Thymus (tissue), 11 donors: ENCODE data around the gene ERC1. TPM values are rescaled to one million over a fixed set of nuclear protein-coding genes. Genes with fewer than 3 reads are reported as not detected.

Experiments used
- DNase-seq, 9 donors: peaks; one replicate each; pipeline ENCODE4 v3.0.0-alpha.2; 2013; ENCODE audit warnings: low spot score in 9 of 9, low read depth in 6 of 9, missing footprints in 1 of 9
- H3K27ac ChIP-seq, 2 donors: one replicate each; pipeline ENCODE4 v1.5.1; 2013; ENCODE audit warnings: control low read depth in 1 of 2, low read depth in 1 of 2, low read length in 1 of 2, mild to moderate bottlenecking in 1 of 2, moderate library complexity in 1 of 2
- H3K27me3 ChIP-seq, 2 donors: one replicate each; pipeline ENCODE4 v1.5.1; 2013; ENCODE audit warnings: low read length in 1 of 2; ENCODE audit not compliant: control insufficient read depth in 2 of 2, insufficient read depth in 1 of 2
- H3K36me3 ChIP-seq, 2 donors: one replicate each; pipeline ENCODE4 v1.5.1; 2013; ENCODE audit warnings: low read length in 1 of 2, mild to moderate bottlenecking in 1 of 2, moderate library complexity in 1 of 2; ENCODE audit not compliant: control insufficient read depth in 2 of 2, insufficient read depth in 2 of 2
- H3K4me1 ChIP-seq, 2 donors: one replicate each; pipeline ENCODE4 v1.5.1; 2013; ENCODE audit warnings: low read length in 2 of 2; ENCODE audit not compliant: control insufficient read depth in 2 of 2, insufficient read depth in 2 of 2
- H3K4me3 ChIP-seq, 2 donors: one replicate each; pipeline ENCODE4 v1.5.1; 2013; ENCODE audit warnings: low read length in 2 of 2, control low read depth in 1 of 2, mild to moderate bottlenecking in 1 of 2
- H3K9me3 ChIP-seq, 2 donors: one replicate each; pipeline ENCODE4 v1.5.1; 2013; ENCODE audit warnings: low read length in 1 of 2, mild to moderate bottlenecking in 1 of 2; ENCODE audit not compliant: control insufficient read depth in 2 of 2, insufficient read depth in 1 of 2
- WGBS: extraction: QIAGEN DNeasy Blood & Tissue Kit; methylation state at CpG from one replicate; pipeline ENCODE4 v1.1.7; 2013; 5-methylcytosine and 5-hydroxymethylcytosine counted together
- polyA plus RNA-seq: library from polyadenylated mRNA; stranded (reverse); fragments of 200-250 nt; gene quantifications from one replicate; pipeline ENCODE4 v1.2.3, GENCODE V29; 2013
- total RNA-seq: library from RNA; stranded (reverse); fragments of 120-200 nt; gene quantifications from one replicate; pipeline ENCODE4 v1.2.4, GENCODE V29; 2013
- donor health status: healthy.

Gene ERC1
- total and polyA plus RNA-seq, 2 donors: 4.2 to 13.8 TPM

GRCh38 chr12:1373901-1374735, 383.1 kb downstream of the ERC1 start:
- H3K4me3 ChIP-seq: no peak overlapping the region
- no peak overlapping the region for H3K27ac ChIP-seq
- WGBS: 97% methylated on average over 8 of the region's 8 CpGs
- peaks cover 0 to 7% of the 10 kb centered on the region in 2 donors for H3K36me3 ChIP-seq
- H3K4me1 ChIP-seq: no peaks in the 10 kb centered on the region
- no peaks in the 10 kb centered on the region for H3K9me3 ChIP-seq
- no peak for DNase-seq
- no peaks in the 10 kb centered on the region for H3K27me3 ChIP-seq

GRCh38 chr12:1375323-1375722, 384.3 kb downstream of the ERC1 start:
- H3K27ac ChIP-seq: no peak overlapping the region
- WGBS: 94% methylated on average over 6 of the region's 6 CpGs
- DNase-seq: no peak
- H3K4me1 ChIP-seq: no peaks in the 10 kb centered on the region
- no peaks in the 10 kb centered on the region for H3K9me3 ChIP-seq
- no peak overlapping the region for H3K4me3 ChIP-seq
- peaks cover 5 to 7% of the 10 kb centered on the region in 2 donors for H3K36me3 ChIP-seq
- H3K27me3 ChIP-seq: no peaks in the 10 kb centered on the region

- peaks cover 3 to 6% of the 10 kb centered on the region in 2 donors for H3K36me3 ChIP-seq
- no peaks in the 10 kb centered on the region for H3K27me3 ChIP-seq
- no peak overlapping the region for H3K27ac ChIP-seq
- H3K4me1 ChIP-seq: no peaks in the 10 kb centered on the region
- 97% methylated on average over 5 of the region's 5 CpGs for WGBS
- no peaks in the 10 kb centered on the region for H3K9me3 ChIP-seq
- no peak for DNase-seq
- H3K4me3 ChIP-seq: no peak overlapping the region
Measured at GRCh38 chr12:1377117-1377516, 386.1 kb downstream of the ERC1 start.

- no peaks in the 10 kb centered on the region for H3K9me3 ChIP-seq
- no peaks in the 10 kb centered on the region for H3K27me3 ChIP-seq
- no peaks in the 10 kb centered on the region for H3K4me1 ChIP-seq
- WGBS: 97% methylated on average over 3 of the region's 3 CpGs
- H3K36me3 ChIP-seq: peaks cover 3 to 6% of the 10 kb centered on the region in 2 donors
- no peak for DNase-seq
- H3K27ac ChIP-seq: no peak overlapping the region
- no peak overlapping the region for H3K4me3 ChIP-seq
Measured at GRCh38 chr12:1377681-1378080, 386.7 kb downstream of the ERC1 start.

GRCh38 chr12:1380171-1380851, 389.3 kb downstream of the ERC1 start:
- H3K36me3 ChIP-seq: peaks cover 3 to 6% of the 10 kb centered on the region in 2 donors
- H3K27me3 ChIP-seq: no peaks in the 10 kb centered on the region
- no peak for DNase-seq

GRCh38 chr12:1382151-1382550, 391.1 kb downstream of the ERC1 start:
- no peaks in the 10 kb centered on the region for H3K27me3 ChIP-seq
- no peaks in the 10 kb centered on the region for H3K4me1 ChIP-seq
- DNase-seq: no peak
- no peak overlapping the region for H3K4me3 ChIP-seq
- H3K9me3 ChIP-seq: no peaks in the 10 kb centered on the region
- H3K27ac ChIP-seq: no peak overlapping the region
- H3K36me3 ChIP-seq: peaks cover 2 to 6% of the 10 kb centered on the region in 2 donors
- 98% methylated on average over 6 of the region's 6 CpGs for WGBS

More at GRCh38 chr12:1380171-1380851, 389.3 kb downstream of the ERC1 start:
- H3K27ac ChIP-seq: no peak overlapping the region
- H3K9me3 ChIP-seq: no peaks in the 10 kb centered on the region
- WGBS: 98% methylated on average over 12 of the region's 12 CpGs
- H3K4me3 ChIP-seq: no peak overlapping the region
- no peaks in the 10 kb centered on the region for H3K4me1 ChIP-seq

- Histone ChIP-seq H3K36me3 (peaks cover 0 to 6% of the 10 kb centered on the region in 2 donors), H3K4me1 (no peaks in the 10 kb centered on the region), H3K9me3 (no peaks in the 10 kb centered on the region), H3K27me3 (no peaks in the 10 kb centered on the region), H3K27ac (no peak overlapping the region), H3K4me3 (no peak overlapping the region)
- 82% methylated on average over 4 of the region's 4 CpGs for WGBS
- no peak for DNase-seq
Measured at GRCh38 chr12:1382826-1383225, 391.8 kb downstream of the ERC1 start.

- no peak overlapping the region for H3K4me3 ChIP-seq
- H3K4me1 ChIP-seq: no peaks in the 10 kb centered on the region
- DNase-seq: no peak
- H3K27ac ChIP-seq: no peak overlapping the region
- WGBS: 97% methylated on average over 4 of the region's 4 CpGs
- H3K36me3 ChIP-seq: peaks cover 0 to 6% of the 10 kb centered on the region in 2 donors
- no peaks in the 10 kb centered on the region for H3K27me3 ChIP-seq
- H3K9me3 ChIP-seq: no peaks in the 10 kb centered on the region
Measured at GRCh38 chr12:1383758-1384157, 392.7 kb downstream of the ERC1 start.

GRCh38 chr12:1384910-1385309, 393.9 kb downstream of the ERC1 start:
- WGBS: 85% methylated on average over 4 of the region's 4 CpGs

More at GRCh38 chr12:1384910-1385309, 393.9 kb downstream of the ERC1 start:
- Histone ChIP-seq H3K4me3 (no peak overlapping the region), H3K27me3 (no peaks in the 10 kb centered on the region), H3K4me1 (no peaks in the 10 kb centered on the region), H3K9me3 (no peaks in the 10 kb centered on the region), H3K36me3 (peaks cover 0 to 5% of the 10 kb centered on the region in 2 donors), H3K27ac (no peak overlapping the region)
- DNase-seq: no peak
